ENCODE results near the gene CAPN11. TPM values are rescaled to one million over a fixed set of nuclear protein-coding genes. Genes with fewer than 3 reads are reported as not detected.

Gene CAPN11
- total RNA-seq, 6 experiments from 2014 or later = 0.22 to 0.31 TPM; not detected in 4

DNA sequence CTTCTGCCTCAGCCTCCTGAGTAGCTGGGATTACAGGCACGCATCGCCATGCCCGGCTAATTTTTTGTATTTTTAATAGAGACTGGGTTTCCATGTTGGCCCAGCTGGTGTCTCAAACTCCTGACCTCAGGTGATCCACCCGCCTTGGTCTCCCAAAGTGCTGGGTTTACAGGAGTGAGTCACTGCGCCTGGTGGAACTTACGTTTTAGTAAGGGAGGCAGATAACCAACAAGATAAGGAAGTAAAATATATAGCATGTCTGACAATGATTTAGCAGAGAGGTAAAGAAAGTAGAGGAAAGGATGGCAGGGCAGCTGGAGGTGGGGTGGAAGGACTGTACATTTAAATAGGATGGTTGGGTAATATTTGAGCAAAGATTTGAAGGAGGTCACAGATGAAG, 45.3 kb downstream of the CAPN11 start:
- no peak for ATAC-seq
- no peak overlapping the region for H3K27ac ChIP-seq
- intact Hi-C loops (cut with DNase I) = no loop called here

DNA sequence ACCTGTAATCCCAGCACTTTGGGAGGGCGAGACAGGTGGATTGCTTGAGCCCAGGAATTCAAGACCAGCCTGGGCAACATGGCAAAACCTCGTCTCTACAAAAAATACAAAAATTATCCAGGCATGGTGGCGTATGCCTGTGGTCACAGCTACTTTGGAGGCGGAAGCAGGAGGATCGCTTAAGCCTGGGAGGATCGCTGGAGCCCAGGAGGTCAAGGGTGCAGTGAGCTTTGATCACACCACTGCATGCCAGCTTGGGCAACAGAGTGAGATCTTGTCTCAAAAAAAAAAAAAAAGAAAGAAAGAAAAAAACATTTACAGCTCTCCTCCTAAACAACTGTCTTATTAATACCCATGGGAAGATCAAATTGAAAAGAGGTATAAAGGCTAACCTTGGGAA, 49.3 kb downstream of the CAPN11 start:
- peak in 1 of 3 donors; percentile 53 for DNase-seq
- Histone ChIP-seq H3K4me1 (peaks cover 0 to 10% (median 4%) of the 10 kb centered on the region in 4 donors), H3K9me3 (no peaks in the 10 kb centered on the region), H3K27ac (no peak overlapping the region), H3K36me3 (no peaks in the 10 kb centered on the region), H3K4me3 (no peak overlapping the region), H3K27me3 (no peaks in the 10 kb centered on the region)
- intact Hi-C loops (cut with DNase I) = no loop called here
- WGBS (ENCODE audit: insufficient coverage, low coverage, low lambda C conversion rate, missing lambda C conversion rate) = 28% methylated on average over 6 of the region's 6 CpGs
- ATAC-seq = peak; percentile 75 to 89 (median 87)
- no peak for TF ChIP-seq POLR2A (IDR thresholded peaks at IDR 0.05)
- TF ChIP-seq, protein P1, sequence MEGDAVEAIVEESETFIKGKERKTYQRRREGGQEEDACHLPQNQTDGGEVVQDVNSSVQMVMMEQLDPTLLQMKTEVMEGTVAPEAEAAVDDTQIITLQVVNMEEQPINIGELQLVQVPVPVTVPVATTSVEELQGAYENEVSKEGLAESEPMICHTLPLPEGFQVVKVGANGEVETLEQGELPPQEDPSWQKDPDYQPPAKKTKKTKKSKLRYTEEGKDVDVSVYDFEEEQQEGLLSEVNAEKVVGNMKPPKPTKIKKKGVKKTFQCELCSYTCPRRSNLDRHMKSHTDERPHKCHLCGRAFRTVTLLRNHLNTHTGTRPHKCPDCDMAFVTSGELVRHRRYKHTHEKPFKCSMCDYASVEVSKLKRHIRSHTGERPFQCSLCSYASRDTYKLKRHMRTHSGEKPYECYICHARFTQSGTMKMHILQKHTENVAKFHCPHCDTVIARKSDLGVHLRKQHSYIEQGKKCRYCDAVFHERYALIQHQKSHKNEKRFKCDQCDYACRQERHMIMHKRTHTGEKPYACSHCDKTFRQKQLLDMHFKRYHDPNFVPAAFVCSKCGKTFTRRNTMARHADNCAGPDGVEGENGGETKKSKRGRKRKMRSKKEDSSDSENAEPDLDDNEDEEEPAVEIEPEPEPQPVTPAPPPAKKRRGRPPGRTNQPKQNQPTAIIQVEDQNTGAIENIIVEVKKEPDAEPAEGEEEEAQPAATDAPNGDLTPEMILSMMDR (IDR thresholded peaks at IDR 0.05) = no peak

More for the DNA sequence above, 45.3 kb downstream of the CAPN11 start:
- no peaks in the 10 kb centered on the region for H3K36me3 ChIP-seq
- peaks cover 0 to 10% (median 4%) of the 10 kb centered on the region in 4 donors for H3K4me1 ChIP-seq
- no peak overlapping the region for H3K4me3 ChIP-seq
- H3K27me3 ChIP-seq = no peaks in the 10 kb centered on the region
- no peaks in the 10 kb centered on the region for H3K9me3 ChIP-seq
- 92% methylated on average over 6 of the region's 6 CpGs for WGBS (ENCODE audit: insufficient coverage, low coverage, low lambda C conversion rate, missing lambda C conversion rate)
- no peak for TF ChIP-seq POLR2A (IDR thresholded peaks at IDR 0.05)
- TF ChIP-seq, protein P1 (IDR thresholded peaks at IDR 0.05) = no peak
- no peak for DNase-seq

DNA sequence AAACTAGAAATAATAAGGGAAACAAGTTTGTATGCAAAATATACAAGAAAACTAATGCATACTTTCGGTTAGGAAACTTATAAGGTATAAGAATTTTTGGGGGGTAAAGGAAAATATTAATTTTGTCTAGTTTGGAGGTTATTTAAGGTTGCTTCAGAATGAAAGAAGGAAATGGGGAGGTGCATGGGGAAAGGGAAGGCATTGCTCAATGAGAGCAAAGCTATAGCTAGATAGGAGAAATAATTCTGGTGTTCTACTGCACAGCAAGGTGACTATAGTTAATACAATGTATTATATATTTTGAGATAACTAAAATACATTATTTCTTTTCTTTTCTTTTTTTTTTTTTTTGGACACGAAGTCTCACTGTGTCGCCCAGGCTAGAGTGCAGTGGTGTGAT, 52.7 kb downstream of the CAPN11 start:
- Histone ChIP-seq H3K27ac (no peak overlapping the region), H3K27me3 (no peaks in the 10 kb centered on the region), H3K36me3 (no peaks in the 10 kb centered on the region), H3K4me3 (no peak overlapping the region), H3K4me1 (peaks cover 0 to 18% (median 8%) of the 10 kb centered on the region in 4 donors), H3K9me3 (no peaks in the 10 kb centered on the region)
- TF ChIP-seq, protein P1 (IDR thresholded peaks at IDR 0.05) = no peak
- TF ChIP-seq POLR2A (IDR thresholded peaks at IDR 0.05) = no peak
- DNase-seq (no peak), ATAC-seq (peak in 1 of 4 donors; percentile 55)
- intact Hi-C loops (cut with DNase I) = no loop called here
- WGBS (ENCODE audit: insufficient coverage, low coverage, low lambda C conversion rate, missing lambda C conversion rate) = 88% methylated on average over 3 of the region's 3 CpGs

DNA sequence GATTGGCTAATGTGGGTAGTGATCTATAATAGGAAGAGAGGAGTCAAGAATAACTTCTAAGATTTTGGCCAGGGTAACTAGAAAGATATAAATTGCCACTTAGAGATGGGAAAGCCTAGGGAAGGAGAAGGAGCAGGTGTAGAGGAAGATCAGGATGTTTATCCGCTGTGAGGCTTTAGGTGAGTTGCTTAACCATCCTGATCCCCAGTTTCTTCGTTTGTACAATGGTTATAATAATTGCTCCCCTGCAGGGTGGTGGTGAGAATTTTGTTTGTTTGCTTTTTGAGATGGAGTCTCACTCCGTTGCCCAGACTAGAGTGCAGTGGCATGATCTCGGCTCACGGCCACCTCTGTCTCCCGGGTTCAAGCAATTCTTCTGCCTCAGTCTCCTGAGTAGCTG, 55.7 kb downstream of the CAPN11 start:
- intact Hi-C loops (cut with DNase I) = no loop called here
- Histone ChIP-seq H3K4me3 (no peak overlapping the region), H3K36me3 (no peaks in the 10 kb centered on the region), H3K27ac (no peak overlapping the region), H3K9me3 (no peaks in the 10 kb centered on the region), H3K4me1 (peaks cover 6 to 33% (median 23%) of the 10 kb centered on the region in 4 donors), H3K27me3 (no peaks in the 10 kb centered on the region)
- TF ChIP-seq, protein P1 (IDR thresholded peaks at IDR 0.05) = no peak
- TF ChIP-seq POLR2A (IDR thresholded peaks at IDR 0.05) = no peak
- ATAC-seq (no peak), DNase-seq (no peak)
- 80% methylated on average over 2 of the region's 6 CpGs for WGBS (ENCODE audit: insufficient coverage, low coverage, low lambda C conversion rate, missing lambda C conversion rate)
